Heart left ventricle (tissue), 13 donors: ENCODE data around the gene LPP.

ENCODE experiments used
- CTCF ChIP-seq, 12 donors: fragments of 200-600 bp; sonication (generic) in 4 of 12; IDR thresholded peaks; one replicate each; pipeline versions ENCODE4 v1.5.0 to v1.8.0; 2018 to 2022; ENCODE audit warnings: antibody characterized with exemption in 12 of 12, mild to moderate bottlenecking in 5 of 12
- POLR2A ChIP-seq, 2 donors: fragments of 450-650 bp; IDR thresholded peaks; one replicate each; pipeline ENCODE4 v1.6.1; 2017; ENCODE audit warnings: antibody characterized with exemption in 2 of 2, mild to moderate bottlenecking in 2 of 2, moderate library complexity in 2 of 2
- donor health status: ischemic (EF 13 %, LVEDD 7.1; RV severe dilation, severe dysfunction).
- donor health status: DM: no; HTN: yes; CAD: no.
- donor health status: DM: no; HTN: no; CAD: no.
- donor health status: ischemic (EF 25% LVEDD 6.9; RV normal size, moderate dysfunction).
- donor health status: ischemic (EF 25% LVEDD 5.7; RV mildly dilated, moderate dysfunction).
- donor health status: ischemic (EF 35%, LVEDD 5.7; RV mildly dilated, moderate dysfunction).
- donor health status: nonischemic (EF 11% LVEDD 7.7; RV severe dilation, severe dysfunction).
- donor health status: DM: yes; HTN: yes; CAD: no.
- donor health status: PGD.
- donor health status: ischemic (EF 29% LVEDD 5.4; RV normal size, mild dysfunction).
- donor health status: nonischemic (EF 23%, LVEDD 6.1; RV moderate dilation, normal function).

- TF ChIP-seq CTCF (IDR thresholded peaks at IDR 0.05), result no peak
- TF ChIP-seq POLR2A (IDR thresholded peaks at IDR 0.05), result no peak
Measured at GRCh38 chr3:188266562-188267274, 112.8 kb downstream of the LPP start.
